Measurements from ENCODE around the gene INO80D. TPM values are rescaled to one million over a fixed set of nuclear protein-coding genes. Genes with fewer than 3 reads are reported as not detected.

The INO80D gene
- total and polyA plus RNA-seq, 2 of the 13 experiments (the other 11 are each of a cell fraction or from before 2014, with no cell fraction given) = 7.6 to 7.9 TPM

DNA sequence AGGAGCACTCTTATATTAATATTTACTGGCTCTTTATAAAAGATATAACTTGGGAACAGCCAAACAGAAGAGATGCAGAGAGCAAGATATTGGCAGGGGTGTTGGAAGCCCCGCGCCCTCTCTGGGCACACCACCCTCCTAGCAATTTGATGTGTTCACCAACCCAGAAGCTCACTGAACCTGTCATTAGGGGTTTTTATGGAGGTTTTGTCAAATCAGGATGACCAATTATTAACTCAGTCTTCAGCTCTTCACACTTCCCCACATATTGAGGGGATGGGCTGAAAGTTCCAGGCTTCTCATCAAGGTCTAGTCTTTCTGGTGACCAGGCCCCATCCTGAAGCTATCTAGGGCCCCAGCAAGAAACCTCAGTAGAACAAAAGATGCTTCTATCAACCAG lies 10.9 kb upstream of the INO80D start (continued):
- no peak for TF ChIP-seq ZNF614 (CRISPR knock-in tag; IDR thresholded peaks at IDR 0.05; ENCODE audit: borderline replicate concordance)
- TF ChIP-seq, protein P1, sequence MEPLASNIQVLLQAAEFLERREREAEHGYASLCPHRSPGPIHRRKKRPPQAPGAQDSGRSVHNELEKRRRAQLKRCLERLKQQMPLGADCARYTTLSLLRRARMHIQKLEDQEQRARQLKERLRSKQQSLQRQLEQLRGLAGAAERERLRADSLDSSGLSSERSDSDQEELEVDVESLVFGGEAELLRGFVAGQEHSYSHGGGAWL (CRISPR knock-in tag; IDR thresholded peaks at IDR 0.05) = no peak
- no peak for TF ChIP-seq SP5 (CRISPR knock-in tag; IDR thresholded peaks at IDR 0.05; ENCODE audit: borderline replicate concordance, low read depth)
- no peak for TF ChIP-seq ZFP41 (CRISPR knock-in tag; IDR thresholded peaks at IDR 0.05; ENCODE audit: borderline replicate concordance)

DNA sequence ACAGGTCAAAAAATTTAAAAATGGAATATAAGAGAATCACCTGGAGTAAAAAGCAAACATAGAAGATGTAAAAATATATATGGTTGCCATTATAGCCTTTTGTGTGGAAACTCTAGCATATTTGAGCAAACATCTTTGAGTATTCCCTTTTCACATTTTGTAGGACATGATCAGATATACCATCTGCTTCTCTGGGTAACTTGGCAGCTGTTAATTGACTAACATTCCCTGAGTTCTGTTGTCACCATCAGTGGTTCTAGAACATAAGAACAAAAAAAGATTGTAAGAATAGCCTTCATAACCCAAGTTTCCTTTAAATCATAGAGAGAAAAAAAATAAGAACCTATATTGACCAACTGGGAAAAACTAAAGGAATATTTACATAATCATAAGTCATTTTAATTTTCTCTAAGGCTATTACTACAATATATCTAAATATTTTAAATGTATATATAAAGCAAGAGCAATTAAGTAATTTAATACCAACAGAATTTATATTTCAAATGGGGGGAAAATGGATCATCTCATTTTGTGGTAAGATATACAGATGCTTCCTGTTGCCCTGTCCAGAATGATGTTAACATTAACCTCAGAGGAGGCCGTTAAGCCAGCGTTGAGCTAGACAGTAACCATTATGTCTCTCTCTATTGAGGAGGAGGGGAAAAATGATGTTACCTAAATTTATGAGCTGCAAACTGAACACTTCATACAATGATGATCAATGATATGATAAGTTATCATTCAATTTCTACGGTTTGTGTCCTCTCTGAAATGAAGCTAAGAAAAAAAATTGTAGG lies 9.8 kb upstream of the INO80D start:
- Histone ChIP-seq H3K9ac (ENCODE audit: insufficient read depth, low read depth, low read length) (no peak overlapping the region), H4K20me1 (ENCODE audit: insufficient read depth, low read length) (no peaks in the 10 kb centered on the region), H3K4me3 (replicated peaks in 1 of 3; ENCODE audit: insufficient read depth in 1 of 3, low read depth in 2 of 3, low read length in 3 of 3) (no peak overlapping the region), H3K27me3 (ENCODE audit: control insufficient read depth in 1 of 2, insufficient read depth in 2 of 2, low read length in 2 of 2) (no peaks in the 10 kb centered on the region), H3K4me1 (ENCODE audit: insufficient read depth, low read length) (peaks cover 10% of the 10 kb centered on the region; the same call in 1 of the 2 replicates), H2AFZ (ENCODE audit: low read length) (no peak overlapping the region), H3K4me2 (ENCODE audit: low read depth, low read length) (no peak overlapping the region), H3K36me3 (replicated peaks in 1 of 2; ENCODE audit: control insufficient read depth in 1 of 2, insufficient read depth in 2 of 2, low read length in 2 of 2) (no peaks in the 10 kb centered on the region), H3K79me2 (ENCODE audit: insufficient read depth, low read length) (no peaks in the 10 kb centered on the region), H3K27ac (ENCODE audit: extremely low read length, insufficient read depth, low read length) (no peak overlapping the region), H3K9me3 (ENCODE audit: low read length) (no peaks in the 10 kb centered on the region)
- ChIA-PET POLR2A (interaction anchor here (1.6 to 2.6 kb wide), 2 partner anchors 9 kb away, joined by 5 to 15 read pairs; partner anchors contain the start of gene INO80D), CTCF (ENCODE audit: low intra/inter-chr PET ratio, low total read pairs) (no interaction called here)
- in situ Hi-C loops (cut with HindIII; ENCODE audit: extremely low pct_ligation_motif_present, low pct_unique_long_range_greater_than_20kb) (no loop called here), intact Hi-C loops (cut with micrococcal nuclease; ENCODE audit: unreplicated experiment) (no loop called here)
- no peak for ATAC-seq
- BruUV-seq (replicated peaks) = no TSS peak
- TF ChIP-seq, protein P2, sequence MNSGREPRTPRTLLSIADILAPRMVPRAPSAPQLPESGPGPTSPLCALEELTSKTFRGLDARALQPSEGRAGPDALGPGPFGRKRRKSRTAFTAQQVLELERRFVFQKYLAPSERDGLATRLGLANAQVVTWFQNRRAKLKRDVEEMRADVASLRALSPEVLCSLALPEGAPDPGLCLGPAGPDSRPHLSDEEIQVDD (CRISPR knock-in tag; IDR thresholded peaks at IDR 0.05; ENCODE audit: borderline replicate concordance) = no peak
- TF ChIP-seq, protein P3, sequence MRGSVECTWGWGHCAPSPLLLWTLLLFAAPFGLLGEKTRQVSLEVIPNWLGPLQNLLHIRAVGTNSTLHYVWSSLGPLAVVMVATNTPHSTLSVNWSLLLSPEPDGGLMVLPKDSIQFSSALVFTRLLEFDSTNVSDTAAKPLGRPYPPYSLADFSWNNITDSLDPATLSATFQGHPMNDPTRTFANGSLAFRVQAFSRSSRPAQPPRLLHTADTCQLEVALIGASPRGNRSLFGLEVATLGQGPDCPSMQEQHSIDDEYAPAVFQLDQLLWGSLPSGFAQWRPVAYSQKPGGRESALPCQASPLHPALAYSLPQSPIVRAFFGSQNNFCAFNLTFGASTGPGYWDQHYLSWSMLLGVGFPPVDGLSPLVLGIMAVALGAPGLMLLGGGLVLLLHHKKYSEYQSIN (CRISPR knock-in tag; IDR thresholded peaks at IDR 0.05; ENCODE audit: borderline replicate concordance) = no peak
- TF ChIP-seq TBX3 (IDR thresholded peaks at IDR 0.05; ENCODE audit: borderline replicate concordance) (no peak), KAT2B (IDR thresholded peaks at IDR 0.05; ENCODE audit: borderline replicate concordance, low read depth, low read length) (no peak), TCF7 (IDR thresholded peaks at IDR 0.05; ENCODE audit: low read depth) (no peak), RARG (CRISPR knock-in tag; IDR thresholded peaks at IDR 0.05; ENCODE audit: low read depth) (no peak), ZSCAN29 (CRISPR knock-in tag; conservative IDR thresholded peaks at IDR 0.05) (no peak)
- TF ChIP-seq, protein P4, sequence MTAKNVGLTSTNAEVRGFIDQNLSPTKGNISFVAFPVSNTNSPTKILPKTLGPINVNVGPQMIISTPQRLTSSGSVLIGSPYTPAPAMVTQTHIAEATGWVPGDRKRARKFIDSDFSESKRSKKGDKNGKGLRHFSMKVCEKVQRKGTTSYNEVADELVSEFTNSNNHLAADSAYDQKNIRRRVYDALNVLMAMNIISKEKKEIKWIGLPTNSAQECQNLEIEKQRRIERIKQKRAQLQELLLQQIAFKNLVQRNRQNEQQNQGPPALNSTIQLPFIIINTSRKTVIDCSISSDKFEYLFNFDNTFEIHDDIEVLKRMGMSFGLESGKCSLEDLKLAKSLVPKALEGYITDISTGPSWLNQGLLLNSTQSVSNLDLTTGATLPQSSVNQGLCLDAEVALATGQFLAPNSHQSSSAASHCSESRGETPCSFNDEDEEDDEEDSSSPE (CRISPR knock-in tag; IDR thresholded peaks at IDR 0.05) = no peak
- 94% methylated on average over 3 of the region's 3 CpGs for WGBS (ENCODE audit: low lambda C conversion rate)
- FAIRE-seq = no peak
- DNase-seq (ENCODE audit: low spot score) = no peak

Measured in HepG2 (cell line).